Stimulated activated naive B cell treated with anti-CD40 and anti-IgM and Interleukin-4, amounts not matched to agents 10 μg/mL and 1 μg/mL and 100 μg/mL, for 72 hours (primary cell): Measurements from ENCODE around the gene UNC13C.

ENCODE experiments used
- ATAC-seq, 2 donors: fragments of 150-1000 bp; cut with Tn5 transposase; replicated peaks; 2 replicates each; pipeline ENCODE4 v1.10.0; 2021; ENCODE audit warnings: moderate library complexity in 1 of 2
- DNase-seq: peaks from one replicate; pipeline ENCODE4 v3.0.0; 2021
- H3K27ac Mint-ChIP-seq: one replicate; pipeline ENCODE4 v1.8.0; 2022; ENCODE audit warnings: mild to moderate bottlenecking, mixed read lengths
- H3K27me3 Mint-ChIP-seq, 2 donors: one replicate each; pipeline ENCODE4 v1.8.0; 2022; ENCODE audit warnings: mixed read lengths in 2 of 2
- H3K36me3 Mint-ChIP-seq, 2 donors: one replicate each; pipeline ENCODE4 v1.8.0; 2022; ENCODE audit warnings: mixed read lengths in 2 of 2, mild to moderate bottlenecking in 1 of 2
- H3K4me1 Mint-ChIP-seq, 2 donors: one replicate each; pipeline ENCODE4 v1.8.0; 2022; ENCODE audit warnings: mixed read lengths in 2 of 2, mild to moderate bottlenecking in 1 of 2
- H3K4me3 Mint-ChIP-seq, 2 donors: one replicate each; pipeline ENCODE4 v1.8.0; 2022; ENCODE audit warnings: mild to moderate bottlenecking in 2 of 2, mixed read lengths in 2 of 2, moderate library complexity in 1 of 2
- H3K9me3 Mint-ChIP-seq, 2 donors: one replicate each; pipeline ENCODE4 v1.8.0; 2022; ENCODE audit warnings: mixed read lengths in 2 of 2, mild to moderate bottlenecking in 1 of 2

Gene UNC13C

DNA sequence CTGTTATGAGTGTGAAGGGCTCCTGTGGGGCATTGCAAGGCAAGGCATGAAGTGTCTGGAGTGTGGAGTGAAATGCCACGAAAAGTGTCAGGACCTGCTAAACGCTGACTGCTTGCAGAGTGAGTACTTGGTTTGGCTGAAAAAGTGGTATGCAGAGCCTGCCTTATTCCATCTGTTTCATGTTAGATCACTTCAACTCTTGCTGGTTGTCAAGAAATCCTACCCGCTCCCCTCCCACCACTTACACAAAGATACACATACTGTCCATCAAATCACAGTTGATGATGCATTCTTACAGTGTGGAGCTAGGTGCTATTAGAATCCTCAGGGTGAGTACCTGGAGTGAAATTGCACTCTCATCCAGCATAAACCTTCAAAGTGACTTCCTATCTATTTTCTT is 272.1 kb downstream of the UNC13C start:
- no peak for DNase-seq
- H3K9me3 Mint-ChIP-seq, result no peaks in the 10 kb centered on the region
- no peaks in the 10 kb centered on the region for H3K4me1 Mint-ChIP-seq
- H3K4me3 Mint-ChIP-seq, result no peak overlapping the region
- H3K27me3 Mint-ChIP-seq, result no peaks in the 10 kb centered on the region
- no peaks in the 10 kb centered on the region for H3K36me3 Mint-ChIP-seq
- no peak overlapping the region for H3K27ac Mint-ChIP-seq
- ATAC-seq, result no peak

GRCh38 chr15:54256190-54256589 is 277.9 kb downstream of the UNC13C start:
- Mint-ChIP-seq H3K36me3 (no peaks in the 10 kb centered on the region), H3K27ac (no peak overlapping the region), H3K4me1 (no peaks in the 10 kb centered on the region), H3K4me3 (no peak overlapping the region), H3K27me3 (no peaks in the 10 kb centered on the region), H3K9me3 (no peaks in the 10 kb centered on the region)
- no peak for DNase-seq
- ATAC-seq, result no peak

GRCh38 chr15:54273928-54274327 is 295.7 kb downstream of the UNC13C start:
- ATAC-seq, result no peak
- Mint-ChIP-seq H3K4me3 (no peak overlapping the region), H3K9me3 (peaks cover 0 to 4% of the 10 kb centered on the region in 2 donors), H3K4me1 (no peaks in the 10 kb centered on the region), H3K27ac (no peak overlapping the region), H3K36me3 (no peaks in the 10 kb centered on the region), H3K27me3 (no peaks in the 10 kb centered on the region)
- no peak for DNase-seq

GRCh38 chr15:54277834-54278233 is 299.6 kb downstream of the UNC13C start:
- H3K27ac Mint-ChIP-seq, result no peak overlapping the region
- no peaks in the 10 kb centered on the region for H3K27me3 Mint-ChIP-seq
- H3K4me1 Mint-ChIP-seq, result no peaks in the 10 kb centered on the region
- no peaks in the 10 kb centered on the region for H3K36me3 Mint-ChIP-seq
- peaks cover 0 to 4% of the 10 kb centered on the region in 2 donors for H3K9me3 Mint-ChIP-seq
- ATAC-seq, result no peak
- no peak overlapping the region for H3K4me3 Mint-ChIP-seq
- no peak for DNase-seq

DNA sequence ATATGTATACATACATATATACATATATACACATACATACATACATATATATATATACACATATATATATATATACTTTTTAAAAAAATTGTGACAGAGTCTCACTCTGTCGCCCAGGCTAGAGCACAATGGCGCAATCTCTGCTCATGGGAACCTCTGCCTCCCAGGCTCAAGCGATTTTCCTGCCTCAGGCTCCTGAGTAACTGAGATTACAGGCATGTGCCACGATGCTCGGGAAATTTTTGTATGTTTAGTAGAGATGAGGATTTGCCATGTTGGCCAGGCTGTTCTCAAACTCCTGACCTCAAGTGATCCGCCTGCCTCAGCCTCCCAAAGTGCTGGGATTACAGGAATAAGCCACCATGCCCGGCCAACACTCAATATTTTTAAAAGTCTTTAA is 302.5 kb downstream of the UNC13C start:
- DNase-seq, result no peak
- H3K36me3 Mint-ChIP-seq, result no peaks in the 10 kb centered on the region
- H3K4me1 Mint-ChIP-seq, result no peaks in the 10 kb centered on the region
- ATAC-seq, result no peak
- no peaks in the 10 kb centered on the region for H3K9me3 Mint-ChIP-seq
- H3K27me3 Mint-ChIP-seq, result no peaks in the 10 kb centered on the region
- no peak overlapping the region for H3K27ac Mint-ChIP-seq
- H3K4me3 Mint-ChIP-seq, result no peak overlapping the region

GRCh38 chr15:54282228-54282836 is 304.1 kb downstream of the UNC13C start:
- ATAC-seq, result no peak

GRCh38 chr15:54288049-54288448 is 309.8 kb downstream of the UNC13C start:
- H3K4me3 Mint-ChIP-seq, result no peak overlapping the region
- DNase-seq (no peak), ATAC-seq (no peak)
- no peaks in the 10 kb centered on the region for H3K27me3 Mint-ChIP-seq
- H3K36me3 Mint-ChIP-seq, result no peaks in the 10 kb centered on the region
- H3K27ac Mint-ChIP-seq, result no peak overlapping the region
- H3K9me3 Mint-ChIP-seq, result no peaks in the 10 kb centered on the region
- no peaks in the 10 kb centered on the region for H3K4me1 Mint-ChIP-seq

More at GRCh38 chr15:54282228-54282836, 304.1 kb downstream of the UNC13C start:
- H3K9me3 Mint-ChIP-seq, result no peaks in the 10 kb centered on the region
- no peaks in the 10 kb centered on the region for H3K36me3 Mint-ChIP-seq
- no peaks in the 10 kb centered on the region for H3K27me3 Mint-ChIP-seq
- no peaks in the 10 kb centered on the region for H3K4me1 Mint-ChIP-seq
- no peak overlapping the region for H3K27ac Mint-ChIP-seq
- no peak overlapping the region for H3K4me3 Mint-ChIP-seq
- DNase-seq, result no peak

DNA sequence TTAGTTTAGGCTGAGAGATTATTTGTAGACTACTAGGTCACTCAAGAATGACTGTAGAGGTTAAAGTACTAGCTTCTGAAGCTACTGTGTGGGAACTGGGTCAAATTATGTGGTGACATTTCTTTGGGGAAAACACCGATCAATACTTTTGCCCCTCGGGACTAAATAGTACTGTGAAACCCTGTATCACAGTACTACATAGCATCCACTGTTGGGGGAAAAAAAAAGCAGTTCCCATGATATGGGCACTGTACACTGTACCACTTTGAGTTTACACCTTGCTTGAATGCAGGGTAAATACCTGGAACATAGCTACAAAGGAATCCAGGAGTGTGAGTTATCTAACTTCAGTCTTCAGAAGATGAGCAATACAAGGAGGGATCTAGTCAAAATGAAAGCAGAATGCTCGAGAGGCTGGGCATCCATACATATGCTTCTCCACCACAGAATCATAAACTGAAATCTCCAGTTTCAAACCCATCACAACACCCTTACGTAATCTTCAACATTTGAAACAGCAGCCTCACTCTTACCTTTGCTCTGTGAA is 311.4 kb downstream of the UNC13C start:
- Mint-ChIP-seq H3K27ac (no peak overlapping the region), H3K4me3 (no peak overlapping the region), H3K4me1 (no peaks in the 10 kb centered on the region), H3K36me3 (no peaks in the 10 kb centered on the region), H3K9me3 (no peaks in the 10 kb centered on the region), H3K27me3 (no peaks in the 10 kb centered on the region)
- ATAC-seq (no peak), DNase-seq (no peak)

DNA sequence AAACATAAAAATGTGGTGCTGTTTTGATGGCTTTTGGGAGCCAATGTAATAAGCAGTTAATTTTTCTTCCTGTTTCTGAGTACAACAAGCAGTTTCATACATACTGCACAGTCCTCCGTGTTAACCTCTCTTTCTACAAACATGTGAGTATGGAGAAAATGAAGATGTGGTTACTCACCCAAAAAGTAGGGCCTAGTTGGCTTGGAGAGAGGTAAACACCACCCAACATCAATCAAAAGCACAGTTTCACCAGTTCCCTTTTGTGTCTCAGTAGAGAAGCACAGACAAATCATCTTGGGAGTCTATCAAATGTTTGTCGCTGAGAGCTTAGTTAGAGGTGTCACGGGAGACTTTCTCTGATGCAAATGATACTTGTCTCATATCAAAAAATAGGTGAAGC is 320.2 kb downstream of the UNC13C start:
- Mint-ChIP-seq H3K9me3 (peaks cover 0 to 2% of the 10 kb centered on the region in 2 donors), H3K4me3 (no peak overlapping the region), H3K27ac (no peak overlapping the region), H3K36me3 (no peaks in the 10 kb centered on the region), H3K4me1 (no peaks in the 10 kb centered on the region), H3K27me3 (no peaks in the 10 kb centered on the region)
- DNase-seq (no peak), ATAC-seq (peak in 1 of 2 donors; percentile 27)

- no peak for ATAC-seq
- no peak for DNase-seq
- no peaks in the 10 kb centered on the region for H3K27me3 Mint-ChIP-seq
- H3K36me3 Mint-ChIP-seq, result no peaks in the 10 kb centered on the region
- no peak overlapping the region for H3K27ac Mint-ChIP-seq
- H3K4me1 Mint-ChIP-seq, result no peaks in the 10 kb centered on the region
- H3K4me3 Mint-ChIP-seq, result no peak overlapping the region
- H3K9me3 Mint-ChIP-seq, result peaks cover 0 to 2% of the 10 kb centered on the region in 2 donors
Observed at GRCh38 chr15:54304321-54304720, 326.1 kb downstream of the UNC13C start.

- Mint-ChIP-seq H3K27ac (no peak overlapping the region), H3K36me3 (no peaks in the 10 kb centered on the region), H3K4me3 (no peak overlapping the region), H3K9me3 (peaks cover 0 to 2% of the 10 kb centered on the region in 2 donors), H3K4me1 (no peaks in the 10 kb centered on the region), H3K27me3 (no peaks in the 10 kb centered on the region)
- ATAC-seq (no peak), DNase-seq (no peak)
Observed at GRCh38 chr15:54305138-54305537, 326.9 kb downstream of the UNC13C start.

DNA sequence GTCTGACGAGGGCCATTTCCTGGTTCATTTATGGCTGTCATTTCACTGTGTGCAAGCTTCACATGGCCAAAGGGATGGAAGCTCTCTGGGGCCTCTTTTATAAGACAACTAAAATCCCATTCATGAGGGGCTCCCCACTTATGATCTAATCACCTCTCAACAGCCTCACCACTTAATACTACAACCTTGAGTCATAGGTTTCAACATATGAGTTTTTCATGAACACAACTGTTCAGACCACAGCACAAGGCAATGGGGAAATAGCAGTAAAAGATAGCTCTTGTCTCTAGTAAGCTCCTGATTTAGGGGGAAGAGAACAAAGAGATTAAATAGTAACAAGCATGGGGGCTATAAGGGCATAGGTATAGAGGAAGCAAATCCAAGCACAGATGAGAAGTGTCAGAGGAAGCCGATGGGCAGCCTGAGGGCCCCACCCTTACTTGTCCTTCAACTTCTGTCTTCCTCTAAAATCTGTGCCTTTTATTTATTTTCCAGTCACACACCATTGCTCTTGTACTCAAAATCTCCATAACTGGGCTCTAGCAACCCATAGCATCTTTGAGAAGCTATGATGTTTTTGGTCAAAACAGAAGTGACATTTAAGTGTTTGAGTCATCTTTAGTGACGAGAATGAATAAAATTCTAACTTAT is 329.1 kb downstream of the UNC13C start:
- Mint-ChIP-seq H3K27ac (no peak overlapping the region), H3K36me3 (no peaks in the 10 kb centered on the region), H3K4me3 (no peak overlapping the region), H3K27me3 (no peaks in the 10 kb centered on the region), H3K9me3 (no peaks in the 10 kb centered on the region), H3K4me1 (no peaks in the 10 kb centered on the region)
- ATAC-seq (no peak), DNase-seq (no peak)

DNA sequence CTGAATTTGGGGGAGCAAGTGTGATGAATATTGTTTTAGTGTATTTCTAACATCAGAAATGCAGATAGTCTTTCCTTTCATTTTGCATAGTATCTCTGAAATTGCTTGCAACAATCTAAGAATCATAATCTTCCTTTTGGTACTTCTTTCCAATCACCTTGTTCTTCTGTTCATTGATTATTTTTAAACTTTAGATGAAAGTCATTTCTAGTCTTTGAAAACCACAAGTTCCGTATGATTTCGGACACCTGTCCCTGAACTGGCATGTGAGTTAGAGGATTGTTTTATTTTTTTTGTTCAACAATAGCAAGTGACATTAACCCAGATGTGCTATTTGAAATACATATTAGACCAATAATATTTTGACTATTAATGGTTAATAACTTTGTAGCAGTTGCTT is 329.7 kb downstream of the UNC13C start:
- no peaks in the 10 kb centered on the region for H3K27me3 Mint-ChIP-seq
- no peak overlapping the region for H3K27ac Mint-ChIP-seq
- H3K9me3 Mint-ChIP-seq, result no peaks in the 10 kb centered on the region
- no peak for ATAC-seq
- DNase-seq, result no peak
- no peaks in the 10 kb centered on the region for H3K4me1 Mint-ChIP-seq
- no peak overlapping the region for H3K4me3 Mint-ChIP-seq
- no peaks in the 10 kb centered on the region for H3K36me3 Mint-ChIP-seq

GRCh38 chr15:54312528-54312927 is 334.3 kb downstream of the UNC13C start:
- ATAC-seq (no peak), DNase-seq (no peak)
- no peaks in the 10 kb centered on the region for H3K4me1 Mint-ChIP-seq
- H3K36me3 Mint-ChIP-seq, result no peaks in the 10 kb centered on the region
- H3K27ac Mint-ChIP-seq, result no peak overlapping the region
- H3K4me3 Mint-ChIP-seq, result no peak overlapping the region
- no peaks in the 10 kb centered on the region for H3K27me3 Mint-ChIP-seq
- H3K9me3 Mint-ChIP-seq, result peaks cover 4 to 7% of the 10 kb centered on the region in 2 donors

GRCh38 chr15:54321426-54321825 is 343.2 kb downstream of the UNC13C start:
- no peak for ATAC-seq
- no peaks in the 10 kb centered on the region for H3K4me1 Mint-ChIP-seq
- DNase-seq, result no peak
- H3K9me3 Mint-ChIP-seq, result peaks cover 0 to 2% of the 10 kb centered on the region in 2 donors
- H3K27ac Mint-ChIP-seq, result no peak overlapping the region
- H3K4me3 Mint-ChIP-seq, result no peak overlapping the region
- no peaks in the 10 kb centered on the region for H3K36me3 Mint-ChIP-seq
- H3K27me3 Mint-ChIP-seq, result no peaks in the 10 kb centered on the region
